ENCODE data around the gene ANTXR2.

ANTXR2 gene

GRCh38 chr4:79871961-79872360 lies 201.1 kb downstream of the ANTXR2 start:
- DNase-seq (ENCODE audit: low read depth, low spot score): no peak

- DNase-seq (ENCODE audit: low read depth, low spot score): no peak
These were observed 203.3 kb downstream of the ANTXR2 start for GRCh38 chr4:79869597-79870237.

- no peak for DNase-seq (ENCODE audit: low read depth, low spot score)
These were observed 207.8 kb downstream of the ANTXR2 start for GRCh38 chr4:79865201-79865597.

GRCh38 chr4:79864500-79865200 lies 208.4 kb downstream of the ANTXR2 start:
- DNase-seq (ENCODE audit: low read depth, low spot score): no peak

GRCh38 chr4:79863333-79863732 lies 209.7 kb downstream of the ANTXR2 start:
- no peak for DNase-seq (ENCODE audit: low read depth, low spot score)

- DNase-seq (ENCODE audit: low read depth, low spot score): no peak
These were observed 210.2 kb downstream of the ANTXR2 start for GRCh38 chr4:79862821-79863220.

- DNase-seq (ENCODE audit: low read depth, low spot score): no peak
These were observed 215.2 kb downstream of the ANTXR2 start for GRCh38 chr4:79857811-79858210.

- no peak for DNase-seq (ENCODE audit: low read depth, low spot score)
These were observed 216.8 kb downstream of the ANTXR2 start for GRCh38 chr4:79856196-79856595.

- no peak for DNase-seq (ENCODE audit: low read depth, low spot score)
These were observed 218.1 kb downstream of the ANTXR2 start for GRCh38 chr4:79854856-79855502.

GRCh38 chr4:79852305-79852730 lies 220.7 kb downstream of the ANTXR2 start:
- no peak for DNase-seq (ENCODE audit: low read depth, low spot score)

GRCh38 chr4:79851625-79852304 lies 221.3 kb downstream of the ANTXR2 start:
- DNase-seq (ENCODE audit: low read depth, low spot score): no peak

Data from activated naive CD8-positive, alpha-beta T cell treated with anti-CD3 and anti-CD28 coated beads, Interleukin-2, amount 50 U/mL, for 16 hours (primary cell).